ENCODE results near the gene YEATS2.

- TF ChIP-seq POLR2AphosphoS5 (IDR thresholded peaks at IDR 0.05; ENCODE audit: low read depth) (no peak), CTCF (conservative IDR thresholded peaks at IDR 0.05; ENCODE audit: low read depth in 2 of 2) (no peak), EZH2 (IDR thresholded peaks at IDR 0.05; ENCODE audit: low read depth, unreplicated experiment) (no peak)
Observed at GRCh38 chr3:183837894-183838293, 140.3 kb downstream of the YEATS2 start.

Data from GM23338 (cell line).